Left ventricle myocardium inferior (tissue), 1 donor: Measurements from ENCODE around the gene TPCN2. TPM values are rescaled to one million over a fixed set of nuclear protein-coding genes. Genes with fewer than 3 reads are reported as not detected.

Source experiments
- DNase-seq: peaks from one replicate; pipeline ENCODE4 v3.0.0-alpha.2; 2020
- H3K27ac ChIP-seq: fragments of 200-600 bp; replicated peaks from 2 replicates; pipeline ENCODE4 v1.8.0; 2021
- H3K27me3 ChIP-seq: fragments of 200-600 bp; 2 replicates; pipeline ENCODE4 v1.8.0; 2021; ENCODE audit warnings: low read depth
- H3K36me3 ChIP-seq: fragments of 200-600 bp; 2 replicates; pipeline ENCODE4 v1.8.0; 2021
- H3K4me1 ChIP-seq: fragments of 200-600 bp; 2 replicates; pipeline ENCODE4 v1.8.0; 2021
- H3K4me3 ChIP-seq: fragments of 200-600 bp; 2 replicates; pipeline ENCODE4 v1.8.0; 2021; ENCODE audit warnings: mild to moderate bottlenecking, moderate library complexity
- H3K9me3 ChIP-seq: fragments of 200-600 bp; replicated peaks from 2 replicates; pipeline ENCODE4 v1.8.0; 2021
- CTCF ChIP-seq: fragments of 200-600 bp; IDR thresholded peaks from 2 replicates; pipeline ENCODE4 v1.8.0; 2021; ENCODE audit warnings: antibody characterized with exemption, mild to moderate bottlenecking, borderline replicate concordance
- intact Hi-C: fragments of 100-400 bp; cut with micrococcal nuclease; formaldehyde crosslinking; loops from one replicate; pipeline ENCODE4 v1.11.0; 2022
- microRNA-seq: library from miRNA; unstranded; fragments of <30 nt; microRNA quantifications from one replicate; pipeline ENCODE4 v1.2.0, GENCODE V29; 2020
- total RNA-seq: library from RNA; stranded (reverse); fragmentation: NEBNext Ultra II Directional; extraction: Animal tissue kit (Norgen Biotek cat#: 25700); gene quantifications from one replicate; pipeline ENCODE4 v1.2.1, GENCODE V29; 2021
- donor health status: DM: no; HTN: yes; CAD: no; lungs with severe emphysema.

The TPCN2 gene
- total RNA-seq, 1 donor from 2014 or later: 9.2 TPM

- Histone ChIP-seq H3K27me3 (no peaks in the 10 kb centered on the region), H3K4me3 (no peak overlapping the region), H3K36me3 (no peaks in the 10 kb centered on the region), H3K4me1 (no peaks in the 10 kb centered on the region), H3K27ac (no peak overlapping the region), H3K9me3 (peaks cover 11% of the 10 kb centered on the region)
- no peak for DNase-seq
- intact Hi-C loops: no loop called here
- TF ChIP-seq CTCF: no peak
Observed at GRCh38 chr11:69180726-69181125, 132.0 kb downstream of the TPCN2 start.

- H3K9me3 ChIP-seq: peaks cover 17% of the 10 kb centered on the region
- intact Hi-C loops: no loop called here
Observed at GRCh38 chr11:69183613-69184012, 134.9 kb downstream of the TPCN2 start.

More at GRCh38 chr11:69183613-69184012, 134.9 kb downstream of the TPCN2 start:
- no peak for DNase-seq
- Histone ChIP-seq H3K4me1 (no peaks in the 10 kb centered on the region), H3K36me3 (no peaks in the 10 kb centered on the region), H3K4me3 (no peak overlapping the region), H3K27me3 (no peaks in the 10 kb centered on the region), H3K27ac (no peak overlapping the region)
- TF ChIP-seq CTCF: no peak

Small RNAs within 50 kb of the gene (microRNA-seq; reads per million reads assigned to microRNA genes)
- 0.94 reads per million for gene MIR3164

Other genes starting within 250 kb of the TPCN2 start
- 73.1 TPM for gene CPT1A, start 207.0 kb upstream of the TPCN2 start, total RNA-seq
- 121 TPM for gene MRPL21, start 145.1 kb upstream of the TPCN2 start, total RNA-seq
- 13.2 TPM for gene IGHMBP2, start 145.0 kb upstream of the TPCN2 start, total RNA-seq
- not detected for gene MRGPRD, start 67.9 kb upstream of the TPCN2 start, total RNA-seq
- 3.9 TPM for gene MRGPRF, start 35.7 kb upstream of the TPCN2 start, total RNA-seq
- gene SMIM38, start 107.0 kb downstream of the TPCN2 start, total RNA-seq: not detected
- not detected for gene MYEOV, start 245.2 kb downstream of the TPCN2 start, total RNA-seq